GM12874 (cell line): Measurements from ENCODE around the gene GJB3.

Experiments used
- TF ChIP-seq, protein P1 (sequence below): IDR thresholded peaks from 2 replicates; pipeline ENCODE4 v1.5.1; 2011; ENCODE audit warnings: low read depth, mild to moderate bottlenecking, control low read depth, low read length, moderate library complexity; ENCODE audit not compliant: insufficient read depth

Gene GJB3

DNA sequence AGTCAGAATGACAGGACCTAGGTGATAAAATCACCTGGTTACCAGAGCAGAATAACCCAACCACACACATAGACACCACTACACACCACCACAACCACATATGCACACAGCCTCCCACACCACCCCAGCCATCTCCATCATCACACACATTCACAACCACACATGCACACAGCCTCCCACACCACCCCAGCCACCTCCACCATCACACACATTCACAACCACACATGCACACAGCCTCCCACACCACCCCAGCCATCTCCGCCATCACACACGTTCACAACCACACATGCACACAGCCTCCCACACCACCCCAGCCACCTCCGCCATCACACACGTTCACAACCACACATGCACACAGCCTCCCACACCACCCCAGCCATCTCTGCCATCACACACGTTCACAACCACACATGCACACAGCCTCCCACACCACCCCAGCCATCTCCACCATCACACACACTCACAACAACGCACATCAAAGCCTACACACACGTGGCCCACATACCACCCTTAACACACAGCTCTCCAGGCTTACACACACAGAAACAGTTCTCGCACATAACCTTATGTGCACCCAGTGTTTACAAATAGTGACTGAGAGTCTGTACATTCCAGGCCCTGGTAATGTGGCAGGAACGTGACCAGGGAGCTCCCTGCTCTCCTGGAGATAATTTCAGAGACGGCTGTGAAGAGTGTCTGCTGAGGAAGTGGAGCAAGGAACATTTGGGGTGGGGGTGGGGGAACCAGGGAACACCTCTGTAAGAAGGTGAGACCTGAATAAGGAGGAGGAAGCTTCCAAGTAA, 3.3 kb upstream of the GJB3 start:
- TF ChIP-seq, protein P1, sequence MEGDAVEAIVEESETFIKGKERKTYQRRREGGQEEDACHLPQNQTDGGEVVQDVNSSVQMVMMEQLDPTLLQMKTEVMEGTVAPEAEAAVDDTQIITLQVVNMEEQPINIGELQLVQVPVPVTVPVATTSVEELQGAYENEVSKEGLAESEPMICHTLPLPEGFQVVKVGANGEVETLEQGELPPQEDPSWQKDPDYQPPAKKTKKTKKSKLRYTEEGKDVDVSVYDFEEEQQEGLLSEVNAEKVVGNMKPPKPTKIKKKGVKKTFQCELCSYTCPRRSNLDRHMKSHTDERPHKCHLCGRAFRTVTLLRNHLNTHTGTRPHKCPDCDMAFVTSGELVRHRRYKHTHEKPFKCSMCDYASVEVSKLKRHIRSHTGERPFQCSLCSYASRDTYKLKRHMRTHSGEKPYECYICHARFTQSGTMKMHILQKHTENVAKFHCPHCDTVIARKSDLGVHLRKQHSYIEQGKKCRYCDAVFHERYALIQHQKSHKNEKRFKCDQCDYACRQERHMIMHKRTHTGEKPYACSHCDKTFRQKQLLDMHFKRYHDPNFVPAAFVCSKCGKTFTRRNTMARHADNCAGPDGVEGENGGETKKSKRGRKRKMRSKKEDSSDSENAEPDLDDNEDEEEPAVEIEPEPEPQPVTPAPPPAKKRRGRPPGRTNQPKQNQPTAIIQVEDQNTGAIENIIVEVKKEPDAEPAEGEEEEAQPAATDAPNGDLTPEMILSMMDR, result no peak

DNA sequence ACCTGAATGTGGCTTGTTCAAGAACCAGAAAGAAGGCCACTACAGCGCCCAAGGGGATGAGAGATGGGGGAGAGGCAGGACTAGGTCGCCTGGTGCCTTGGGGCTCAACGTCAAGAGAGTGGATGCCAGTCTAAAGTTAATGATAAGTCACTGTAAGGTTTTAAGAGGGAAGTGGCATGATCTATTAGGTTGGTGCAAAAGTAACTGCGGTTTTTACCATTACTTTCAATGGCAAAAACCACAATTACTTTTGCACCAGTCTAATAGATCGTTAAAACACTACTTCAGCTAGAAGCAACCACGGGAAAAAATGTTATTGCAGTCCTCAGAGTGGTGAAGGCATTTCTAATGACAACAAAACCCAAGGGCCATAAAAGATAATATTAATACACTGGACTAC, 2.6 kb upstream of the GJB3 start:
- TF ChIP-seq, protein P1, result no peak

DNA sequence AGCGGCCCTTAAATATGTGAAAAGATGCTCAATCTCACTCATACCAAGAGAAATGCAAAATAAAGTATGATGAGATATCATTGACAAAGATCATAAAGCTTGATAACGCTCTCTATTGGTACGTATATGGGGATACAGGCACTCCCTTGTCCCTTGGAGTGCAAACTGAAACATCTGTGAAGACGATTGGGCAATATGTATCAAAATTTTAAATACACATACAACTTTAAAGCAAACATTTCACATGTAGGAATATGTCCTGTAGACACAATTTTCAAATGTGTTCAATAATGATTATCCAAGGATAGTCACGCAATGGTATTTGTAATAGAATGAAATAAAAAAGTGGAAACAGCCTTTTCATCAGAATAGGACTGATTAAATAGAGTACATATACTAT, 2.0 kb upstream of the GJB3 start:
- TF ChIP-seq, protein P1, result no peak

DNA sequence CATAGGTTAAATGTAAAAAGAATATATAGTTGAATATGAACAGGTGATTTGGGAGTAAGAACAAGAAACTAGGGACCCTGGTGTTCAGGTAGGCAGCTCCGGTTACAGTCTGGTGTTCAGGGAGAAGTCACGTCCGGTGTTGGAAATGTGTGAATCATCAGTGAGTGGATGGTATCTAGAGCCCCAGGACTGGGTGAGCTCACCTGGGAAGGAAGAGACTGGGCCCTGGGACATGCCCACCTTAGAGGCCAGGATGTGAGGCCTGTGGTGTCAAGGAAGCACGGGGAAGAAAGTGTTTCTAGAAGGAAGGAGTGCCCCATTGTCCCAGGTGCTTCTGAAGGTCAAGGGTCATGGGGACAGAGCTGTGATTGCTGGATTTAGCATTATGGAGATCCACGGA, 1.5 kb upstream of the GJB3 start:
- TF ChIP-seq, protein P1, result no peak

DNA sequence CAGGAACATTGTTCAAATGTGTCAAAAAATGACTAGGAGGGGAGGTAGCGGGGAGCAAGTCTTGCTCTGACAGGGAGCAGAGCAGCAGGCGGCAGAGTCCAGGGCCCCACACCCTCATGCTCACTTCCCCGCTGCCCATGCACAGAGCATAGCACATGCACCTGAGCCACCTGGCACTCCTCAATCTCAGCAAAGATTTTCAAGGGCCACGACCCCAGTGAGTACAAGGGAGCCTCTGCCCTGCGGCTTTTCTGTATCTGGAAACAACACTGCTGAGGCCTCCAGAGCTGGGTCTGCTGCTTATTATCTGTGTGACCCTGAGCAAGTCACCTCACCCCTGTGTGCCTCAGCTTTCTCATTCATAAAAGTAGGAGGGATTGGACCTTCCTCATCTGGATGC, 1.1 kb upstream of the GJB3 start:
- TF ChIP-seq, protein P1, result no peak

DNA sequence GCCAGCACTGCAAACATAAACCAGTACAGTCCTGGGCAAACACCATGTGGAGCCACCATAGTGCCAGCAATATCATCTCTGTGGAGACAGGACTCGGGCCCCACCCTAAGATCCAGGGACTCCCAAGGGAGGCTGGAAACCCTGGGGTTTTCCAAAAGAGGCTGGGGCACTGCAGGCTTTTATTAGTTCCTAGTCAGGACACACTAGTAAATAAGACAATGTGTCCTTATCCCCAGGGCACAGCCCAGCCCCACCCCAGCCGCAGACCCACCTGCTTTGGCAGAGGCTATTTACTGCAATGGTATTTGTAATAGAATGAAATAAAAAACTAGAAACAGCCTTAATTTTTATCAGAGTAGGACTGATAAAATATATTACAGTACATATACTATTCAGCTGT, 486 bp upstream of the GJB3 start:
- TF ChIP-seq, protein P1, result no peak

DNA sequence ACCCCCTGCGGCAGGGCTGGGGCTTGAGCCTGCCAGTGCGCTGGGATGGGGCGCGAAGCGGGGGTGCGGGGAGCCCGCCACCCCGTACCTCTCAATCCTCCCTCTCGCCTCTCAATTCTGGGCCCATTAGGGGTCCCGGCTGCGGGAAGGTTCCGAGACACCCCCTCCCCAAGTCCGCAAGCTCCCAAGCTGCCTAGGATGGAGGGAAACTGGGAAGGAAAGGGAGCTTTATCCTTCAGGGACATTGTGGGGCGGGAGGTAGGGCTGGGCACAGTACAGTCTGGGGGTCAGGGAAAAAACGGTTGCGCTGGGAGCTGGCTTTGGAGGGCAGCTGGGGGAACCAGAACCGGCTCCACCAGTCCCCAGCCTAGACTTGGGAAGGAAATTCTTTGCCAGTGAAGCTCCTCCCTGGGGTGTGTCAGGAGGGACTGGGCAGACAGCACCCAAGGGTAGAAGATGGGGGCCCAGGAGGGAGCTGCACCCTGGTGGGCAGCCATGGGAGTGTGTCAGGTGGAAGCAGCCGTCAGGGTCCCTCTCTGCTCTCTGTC, 904 bp downstream of the GJB3 start:
- TF ChIP-seq, protein P1, result no peak
